GM21786 (cell line): ENCODE measurements around the gene ALDH1A1.
"Not testable (repeated sequence)": the region's sequence is repeated elsewhere in the genome, so short reads cannot be mapped to it uniquely, and the experiment has no call there.

ENCODE experiments used
- ATAC-seq: cut with Tn5 transposase; IDR thresholded peaks from one replicate; pipeline ENCODE4 v1.9.1; 2021; ENCODE audit not compliant: unreplicated experiment

Gene ALDH1A1

GRCh38 chr9:72898360-72898759 is 54.5 kb downstream of the ALDH1A1 start:
- no peak for ATAC-seq

GRCh38 chr9:72897069-72897649 is 55.7 kb downstream of the ALDH1A1 start:
- no peak for ATAC-seq

- ATAC-seq: no peak
Observed at GRCh38 chr9:72896439-72896838, 56.4 kb downstream of the ALDH1A1 start.

GRCh38 chr9:72895122-72895521 is 57.7 kb downstream of the ALDH1A1 start:
- no peak for ATAC-seq

- ATAC-seq: no peak
Observed at GRCh38 chr9:72894342-72894741, 58.5 kb downstream of the ALDH1A1 start.

- ATAC-seq: no peak
Observed at GRCh38 chr9:72893437-72893836, 59.4 kb downstream of the ALDH1A1 start.

- no peak for ATAC-seq
Observed at GRCh38 chr9:72891043-72891442, 61.8 kb downstream of the ALDH1A1 start.

GRCh38 chr9:72888943-72889342 is 63.9 kb downstream of the ALDH1A1 start:
- no peak for ATAC-seq

- ATAC-seq: no peak
Observed at GRCh38 chr9:72888067-72888466, 64.8 kb downstream of the ALDH1A1 start.

GRCh38 chr9:72886386-72886785 is 66.5 kb downstream of the ALDH1A1 start:
- no peak for ATAC-seq

GRCh38 chr9:72884508-72884907 is 68.3 kb downstream of the ALDH1A1 start:
- no peak for ATAC-seq

- ATAC-seq: no peak
Observed at GRCh38 chr9:72883875-72884274, 69.0 kb downstream of the ALDH1A1 start.

GRCh38 chr9:72882117-72882775 is 70.6 kb downstream of the ALDH1A1 start:
- ATAC-seq: no peak

GRCh38 chr9:72880821-72881220 is 72.0 kb downstream of the ALDH1A1 start:
- ATAC-seq: no peak

GRCh38 chr9:72875221-72875620 is 77.6 kb downstream of the ALDH1A1 start:
- no peak for ATAC-seq

GRCh38 chr9:72874344-72874743 is 78.5 kb downstream of the ALDH1A1 start:
- ATAC-seq: no peak

- ATAC-seq: no peak
Observed at GRCh38 chr9:72873456-72873855, 79.4 kb downstream of the ALDH1A1 start.

GRCh38 chr9:72872718-72873117 is 80.1 kb downstream of the ALDH1A1 start:
- ATAC-seq: no peak

- ATAC-seq: no peak
Observed at GRCh38 chr9:72871685-72872084, 81.2 kb downstream of the ALDH1A1 start.

- ATAC-seq: no peak
Observed at GRCh38 chr9:72864327-72864726, 88.5 kb downstream of the ALDH1A1 start.

GRCh38 chr9:72863456-72864094 is 89.3 kb downstream of the ALDH1A1 start:
- no peak for ATAC-seq

GRCh38 chr9:72862788-72863187 is 90.1 kb downstream of the ALDH1A1 start:
- ATAC-seq: not testable (repeated sequence)
